GM23338 (cell line): ENCODE measurements around the gene GALNT14. TPM values are rescaled to one million over a fixed set of nuclear protein-coding genes. Genes with fewer than 3 reads are reported as not detected.

Experiments
- ATAC-seq: fragments of 200-7000 bp; cut with Tn5 transposase; 3 replicates; pipeline ENCODE4 v1.9.1; 2020
- DNase-seq: peaks from one replicate; pipeline ENCODE4 v3.0.0-alpha.2; 2015; ENCODE audit warnings: low spot score
- H2AFZ ChIP-seq: fragments of 200-600 bp; sonication (generic); 2 replicates; pipeline ENCODE4 v1.8.0; 2016; ENCODE audit warnings: antibody characterized with exemption, mild to moderate bottlenecking, moderate library complexity
- H3F3A ChIP-seq: fragments of 200-600 bp; sonication (generic); replicated peaks from 2 replicates; pipeline ENCODE4 v1.8.0; 2017; ENCODE audit warnings: antibody characterized with exemption, mixed run types, low read depth
- H3K27ac ChIP-seq: fragments of 200-600 bp; sonication (generic); 2 replicates; pipeline ENCODE4 v1.6.1; 2016; ENCODE audit warnings: low read depth
- H3K27me3 ChIP-seq: fragments of 200-600 bp; sonication (generic); 2 replicates; pipeline ENCODE4 v1.8.0; 2016; ENCODE audit warnings: mild to moderate bottlenecking, mixed run types, moderate library complexity; ENCODE audit not compliant: insufficient read depth
- H3K36me3 ChIP-seq: fragments of 200-600 bp; sonication (generic); 2 replicates; pipeline ENCODE4 v1.8.0; 2016; ENCODE audit warnings: mild to moderate bottlenecking; ENCODE audit not compliant: insufficient read depth
- H3K4me1 ChIP-seq: fragments of 200-600 bp; sonication (generic); 2 replicates; pipeline ENCODE4 v1.8.0; 2016; ENCODE audit warnings: mild to moderate bottlenecking, moderate library complexity; ENCODE audit not compliant: insufficient read depth
- H3K4me2 ChIP-seq: fragments of 200-600 bp; sonication (generic); 2 replicates; pipeline ENCODE4 v1.7.1; 2017; ENCODE audit warnings: mixed run types
- H3K4me3 ChIP-seq: fragments of 200-600 bp; sonication (generic); 2 replicates; pipeline ENCODE4 v1.6.1; 2016; ENCODE audit warnings: mixed run types
- H3K79me2 ChIP-seq: fragments of 200-600 bp; sonication (generic); replicated peaks from 2 replicates; pipeline ENCODE4 v1.8.0; 2017; ENCODE audit warnings: mild to moderate bottlenecking; ENCODE audit not compliant: insufficient read depth
- H3K9me2 ChIP-seq: fragments of 200-600 bp; sonication (generic); 2 replicates; pipeline ENCODE4 v1.8.0; 2017; ENCODE audit not compliant: insufficient read depth
- H4K20me1 ChIP-seq: fragments of 200-600 bp; sonication (generic); replicated peaks from 2 replicates; pipeline ENCODE4 v1.8.0; 2017; ENCODE audit warnings: mild to moderate bottlenecking; ENCODE audit not compliant: insufficient read depth
- H3K27ac Mint-ChIP-seq: 2 replicates; pipeline ENCODE4 v1.8.0; 2020; ENCODE audit warnings: inconsistent platforms, mild to moderate bottlenecking, moderate library complexity, mixed read lengths
- H3K27me3 Mint-ChIP-seq: 3 replicates; pipeline ENCODE4 v1.8.0; 2022; ENCODE audit warnings: low read depth, mild to moderate bottlenecking, moderate library complexity, mixed read lengths, inconsistent platforms; ENCODE audit not compliant: insufficient read depth, poor library complexity
- H3K36me3 Mint-ChIP-seq: 3 replicates; pipeline ENCODE4 v1.8.0; 2021; ENCODE audit warnings: low read depth, mild to moderate bottlenecking, inconsistent platforms, moderate library complexity, mixed read lengths
- H3K4me1 Mint-ChIP-seq: 3 replicates; pipeline ENCODE4 v1.8.0; 2020; ENCODE audit warnings: mild to moderate bottlenecking, inconsistent platforms, mixed read lengths
- H3K4me3 Mint-ChIP-seq: 3 replicates; pipeline ENCODE4 v1.8.0; 2021; ENCODE audit warnings: moderate library complexity, mild to moderate bottlenecking, inconsistent platforms, mixed read lengths
- H3K9me3 Mint-ChIP-seq: 3 replicates; pipeline ENCODE4 v1.8.0; 2020; ENCODE audit warnings: moderate library complexity, mild to moderate bottlenecking, inconsistent platforms, mixed read lengths
- CREB1 ChIP-seq: fragments of 250-450 bp; sonication (Bioruptor Pico); IDR thresholded peaks from 2 replicates; pipeline ENCODE4 v1.5.0; 2020; ENCODE audit warnings: low read depth, mild to moderate bottlenecking, moderate library complexity
- CTCF ChIP-seq, 2 experiments: fragments of 200-600 bp in 1 of 2; sonication (generic) in 1 of 2; conservative IDR thresholded peaks; 2 replicates each; pipeline versions ENCODE4 v1.5.1 to v1.6.1; 2016 to 2017; ENCODE audit warnings: antibody characterized with exemption in 2 of 2, low read depth in 2 of 2, mild to moderate bottlenecking in 2 of 2, moderate library complexity in 1 of 2
- ETS1 ChIP-seq: IDR thresholded peaks from 2 replicates; pipeline ENCODE4 v1.6.1; 2016; ENCODE audit warnings: antibody characterized with exemption
- EZH2 ChIP-seq: fragments of 200-600 bp; sonication (generic); IDR thresholded peaks from one replicate; pipeline ENCODE4 v1.8.0; 2017; ENCODE audit warnings: antibody characterized with exemption, mild to moderate bottlenecking, low read depth; ENCODE audit not compliant: unreplicated experiment
- EZH2phosphoT487 ChIP-seq: fragments of 200-600 bp; sonication (generic); IDR thresholded peaks from one replicate; pipeline ENCODE4 v1.8.1; 2018; ENCODE audit warnings: antibody characterized with exemption; ENCODE audit not compliant: unreplicated experiment
- JUNB ChIP-seq: IDR thresholded peaks from one replicate; pipeline ENCODE4 v1.6.1; 2016; ENCODE audit warnings: antibody characterized with exemption; ENCODE audit not compliant: unreplicated experiment
- NANOG ChIP-seq: IDR thresholded peaks from 2 replicates; pipeline ENCODE4 v1.6.1; 2016; ENCODE audit warnings: antibody characterized with exemption, borderline replicate concordance
- POLR2AphosphoS5 ChIP-seq: IDR thresholded peaks from 2 replicates; pipeline ENCODE4 v1.6.1; 2016; ENCODE audit warnings: antibody characterized with exemption, low read depth
- STAT1 ChIP-seq: IDR thresholded peaks from one replicate; pipeline ENCODE4 v1.6.1; 2016; ENCODE audit warnings: antibody characterized with exemption; ENCODE audit not compliant: unreplicated experiment
- ZNF331 ChIP-seq: fragments of 250-450 bp; sonication (Bioruptor Pico); IDR thresholded peaks from 2 replicates; pipeline ENCODE4 v1.5.0; 2020; ENCODE audit warnings: low read depth, mild to moderate bottlenecking, moderate library complexity
- polyA plus RNA-seq: library from polyadenylated mRNA; unstranded; fragments of >200 nt; fragmentation: Nextera tagmentation; extraction: Ambion mirVana; gene quantifications from 2 replicates; pipeline ENCODE4 v1.2.1, GENCODE V29; 2016
- total RNA-seq: library from RNA; depleted of rRNA; stranded (reverse); fragments of >200 nt; shearing (Covaris generic); gene quantifications from 2 replicates; pipeline ENCODE4 v1.2.3, GENCODE V29; 2014
- TF ChIP-seq, protein P1 (sequence below): IDR thresholded peaks from one replicate; pipeline ENCODE4 v1.6.1; 2018; ENCODE audit warnings: antibody characterized with exemption; ENCODE audit not compliant: unreplicated experiment

GALNT14 gene
- total and polyA plus RNA-seq, 2 experiments from 2014 or later, result 5.4 to 7.7 TPM

DNA sequence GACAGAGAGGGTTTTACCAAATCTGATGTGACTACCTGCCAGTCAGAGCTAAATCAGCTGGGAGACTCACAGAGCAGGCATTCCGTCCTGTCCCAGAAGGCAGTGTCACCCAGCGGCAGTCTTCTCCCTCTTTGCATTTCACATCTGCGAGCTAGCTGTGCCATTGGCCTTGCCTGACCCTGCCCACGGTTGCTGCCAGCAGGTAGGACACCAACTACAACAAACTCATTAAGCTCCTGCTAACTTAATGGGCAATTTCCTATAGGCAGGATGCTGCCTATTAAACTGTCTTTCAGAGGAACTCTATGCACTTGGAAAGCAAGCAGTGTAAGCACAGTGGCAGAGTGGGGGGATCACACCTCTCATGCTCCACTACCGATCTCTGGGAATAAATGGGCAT is 214.6 kb downstream of the GALNT14 start:
- Histone ChIP-seq H3K27ac (no peak overlapping the region), H3F3A (no peaks in the 10 kb centered on the region), H2AFZ (no peak overlapping the region), H3K27me3 (no peaks in the 10 kb centered on the region), H3K36me3 (no peaks in the 10 kb centered on the region), H3K4me1 (no peaks in the 10 kb centered on the region), H3K4me3 (no peak overlapping the region), H3K9me2 (0 out of 2 replicates have a peak, but pooled peaks cover 2% of the 10 kb centered on the region), H3K4me2 (no peak overlapping the region), H3K79me2 (no peaks in the 10 kb centered on the region), H4K20me1 (no peaks in the 10 kb centered on the region)
- H3K4me3 Mint-ChIP-seq, result no peak overlapping the region
- TF ChIP-seq NANOG, result no peak
- TF ChIP-seq STAT1, result no peak
- no peak for TF ChIP-seq ETS1
- TF ChIP-seq EZH2, result no peak
- no peak for TF ChIP-seq EZH2phosphoT487
- no peak for TF ChIP-seq CREB1 (CRISPR knock-in tag)
- TF ChIP-seq, protein P1, sequence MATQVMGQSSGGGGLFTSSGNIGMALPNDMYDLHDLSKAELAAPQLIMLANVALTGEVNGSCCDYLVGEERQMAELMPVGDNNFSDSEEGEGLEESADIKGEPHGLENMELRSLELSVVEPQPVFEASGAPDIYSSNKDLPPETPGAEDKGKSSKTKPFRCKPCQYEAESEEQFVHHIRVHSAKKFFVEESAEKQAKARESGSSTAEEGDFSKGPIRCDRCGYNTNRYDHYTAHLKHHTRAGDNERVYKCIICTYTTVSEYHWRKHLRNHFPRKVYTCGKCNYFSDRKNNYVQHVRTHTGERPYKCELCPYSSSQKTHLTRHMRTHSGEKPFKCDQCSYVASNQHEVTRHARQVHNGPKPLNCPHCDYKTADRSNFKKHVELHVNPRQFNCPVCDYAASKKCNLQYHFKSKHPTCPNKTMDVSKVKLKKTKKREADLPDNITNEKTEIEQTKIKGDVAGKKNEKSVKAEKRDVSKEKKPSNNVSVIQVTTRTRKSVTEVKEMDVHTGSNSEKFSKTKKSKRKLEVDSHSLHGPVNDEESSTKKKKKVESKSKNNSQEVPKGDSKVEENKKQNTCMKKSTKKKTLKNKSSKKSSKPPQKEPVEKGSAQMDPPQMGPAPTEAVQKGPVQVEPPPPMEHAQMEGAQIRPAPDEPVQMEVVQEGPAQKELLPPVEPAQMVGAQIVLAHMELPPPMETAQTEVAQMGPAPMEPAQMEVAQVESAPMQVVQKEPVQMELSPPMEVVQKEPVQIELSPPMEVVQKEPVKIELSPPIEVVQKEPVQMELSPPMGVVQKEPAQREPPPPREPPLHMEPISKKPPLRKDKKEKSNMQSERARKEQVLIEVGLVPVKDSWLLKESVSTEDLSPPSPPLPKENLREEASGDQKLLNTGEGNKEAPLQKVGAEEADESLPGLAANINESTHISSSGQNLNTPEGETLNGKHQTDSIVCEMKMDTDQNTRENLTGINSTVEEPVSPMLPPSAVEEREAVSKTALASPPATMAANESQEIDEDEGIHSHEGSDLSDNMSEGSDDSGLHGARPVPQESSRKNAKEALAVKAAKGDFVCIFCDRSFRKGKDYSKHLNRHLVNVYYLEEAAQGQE, result no peak
- TF ChIP-seq POLR2AphosphoS5, result no peak
- TF ChIP-seq ZNF331 (CRISPR knock-in tag), result no peak
- ATAC-seq (no peak), DNase-seq (no peak)
- no peaks in the 10 kb centered on the region; the same call in 2 of the 3 replicates for H3K36me3 Mint-ChIP-seq
- peaks cover 12% of the 10 kb centered on the region for H3K4me1 Mint-ChIP-seq
- no peaks in the 10 kb centered on the region for H3K9me3 Mint-ChIP-seq
- no peaks in the 10 kb centered on the region for H3K27me3 Mint-ChIP-seq
- no peak overlapping the region for H3K27ac Mint-ChIP-seq

DNA sequence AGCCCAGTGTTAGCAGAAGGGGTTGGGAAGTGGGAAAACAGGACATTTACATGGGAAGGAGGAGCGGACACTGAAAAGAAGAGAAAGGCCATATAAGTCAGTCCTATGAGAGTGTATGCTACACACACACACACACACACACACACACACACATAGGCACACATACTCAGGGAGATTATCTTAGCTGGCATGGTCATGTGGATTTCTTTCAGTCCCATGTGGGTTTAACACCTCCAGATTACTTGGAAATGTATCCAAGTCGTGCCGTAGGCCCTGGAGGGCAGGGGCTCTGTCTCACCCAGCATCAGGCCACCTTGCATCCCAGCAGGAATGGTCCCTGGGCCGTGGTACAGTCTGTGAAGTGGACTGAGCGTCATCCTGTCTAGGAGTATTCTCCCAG is 217.7 kb downstream of the GALNT14 start:
- Mint-ChIP-seq H3K27me3 (no peaks in the 10 kb centered on the region), H3K36me3 (no peaks in the 10 kb centered on the region; the same call in 1 of the 3 replicates), H3K27ac (no peak overlapping the region), H3K4me3 (no peak overlapping the region), H3K4me1 (peaks cover 12% of the 10 kb centered on the region), H3K9me3 (no peaks in the 10 kb centered on the region)
- Histone ChIP-seq H3K4me2 (no peak overlapping the region), H2AFZ (no peak overlapping the region), H3K9me2 (no peaks in the 10 kb centered on the region), H3K36me3 (no peaks in the 10 kb centered on the region), H3K79me2 (no peaks in the 10 kb centered on the region), H3F3A (no peaks in the 10 kb centered on the region), H3K4me3 (no peak overlapping the region), H3K27me3 (no peaks in the 10 kb centered on the region), H3K4me1 (no peaks in the 10 kb centered on the region), H3K27ac (no peak overlapping the region), H4K20me1 (no peaks in the 10 kb centered on the region)
- ATAC-seq (no peak), DNase-seq (no peak)
- TF ChIP-seq JUNB (no peak), CTCF (conservative IDR thresholded peaks at IDR 0.05; ENCODE audit: low read depth in 2 of 2) (no peak)
